ENCODE data around the gene TTC33.

Gene TTC33

GRCh38 chr5:40560474-40561110, 195.2 kb downstream of the TTC33 start:
- no peak for FAIRE-seq

DNA sequence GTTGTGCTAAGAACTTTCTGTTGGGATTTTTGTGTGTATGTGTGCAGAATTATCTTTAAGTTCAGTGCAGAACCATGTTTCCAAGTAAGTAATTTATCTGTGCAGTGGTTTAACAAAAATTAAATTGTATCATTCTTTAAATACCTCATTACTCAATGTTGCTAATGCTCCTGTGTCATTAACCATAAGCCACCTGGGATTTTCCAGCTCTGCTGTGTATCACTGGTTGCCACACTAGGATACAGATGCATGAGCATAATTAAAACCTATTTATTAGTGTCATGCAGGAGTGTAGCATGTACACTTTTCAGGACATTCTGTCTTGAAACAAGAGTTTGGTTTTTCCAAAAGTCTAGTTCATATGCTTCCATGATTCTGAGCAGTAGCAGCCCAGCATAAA, 196.5 kb downstream of the TTC33 start:
- no peak for FAIRE-seq

GRCh38 chr5:40557501-40557900, 198.3 kb downstream of the TTC33 start:
- FAIRE-seq = no peak

DNA sequence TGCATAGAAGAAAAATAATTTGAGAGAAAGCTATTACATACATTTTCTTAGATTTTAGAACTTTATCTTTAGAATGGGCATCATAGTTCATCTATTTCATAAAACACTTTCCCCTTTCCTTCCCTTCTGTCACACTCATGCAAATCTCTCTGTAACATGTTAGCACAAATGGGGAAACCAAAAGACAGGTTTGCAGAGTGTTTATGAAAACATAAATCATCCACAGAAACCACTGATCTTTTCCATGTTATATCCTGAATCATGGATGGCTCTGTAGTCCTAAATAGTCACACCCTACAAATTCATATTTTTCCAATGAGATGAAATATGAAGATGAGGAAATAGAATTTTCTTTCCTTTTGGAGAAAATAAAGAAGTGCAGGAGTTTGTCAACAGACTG, 198.9 kb downstream of the TTC33 start:
- FAIRE-seq = no peak

DNA sequence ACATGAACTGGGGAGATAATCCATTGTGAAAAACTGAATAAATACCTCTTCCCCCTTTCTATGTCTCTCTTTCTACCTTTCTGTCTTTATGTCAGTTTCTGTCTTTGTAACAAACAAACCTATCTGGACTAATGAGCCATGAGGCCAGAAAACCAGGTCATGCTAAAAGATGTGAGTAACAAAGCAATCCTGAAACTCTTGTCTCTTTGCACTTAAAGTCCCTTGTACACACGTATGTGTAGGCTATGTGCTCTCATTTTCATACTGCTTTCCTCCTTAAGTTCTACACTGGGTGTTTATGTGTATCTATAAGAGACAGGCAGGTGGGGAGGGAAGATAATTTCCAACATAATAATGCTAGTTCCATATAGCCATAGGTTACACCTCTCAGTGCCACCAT, 199.9 kb downstream of the TTC33 start:
- no peak for FAIRE-seq

DNA sequence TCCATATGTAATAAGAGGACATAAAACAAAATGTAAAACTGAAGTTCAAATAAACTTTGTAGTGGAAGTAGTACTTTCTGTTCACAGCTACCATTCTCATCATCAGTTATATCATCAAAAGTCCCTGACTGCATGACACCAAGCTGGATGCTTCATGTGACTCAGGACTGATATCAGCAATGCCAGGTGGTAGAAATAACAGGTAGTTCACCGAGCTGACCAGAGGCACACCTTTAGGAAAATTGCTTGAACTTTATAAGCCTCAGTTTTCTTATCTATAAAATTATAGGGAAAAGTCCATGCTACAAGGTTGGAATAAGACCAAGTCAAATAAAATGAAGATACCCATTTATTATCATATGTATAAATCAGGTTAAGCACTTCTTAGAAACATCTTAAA, 200.9 kb downstream of the TTC33 start:
- FAIRE-seq = no peak

DNA sequence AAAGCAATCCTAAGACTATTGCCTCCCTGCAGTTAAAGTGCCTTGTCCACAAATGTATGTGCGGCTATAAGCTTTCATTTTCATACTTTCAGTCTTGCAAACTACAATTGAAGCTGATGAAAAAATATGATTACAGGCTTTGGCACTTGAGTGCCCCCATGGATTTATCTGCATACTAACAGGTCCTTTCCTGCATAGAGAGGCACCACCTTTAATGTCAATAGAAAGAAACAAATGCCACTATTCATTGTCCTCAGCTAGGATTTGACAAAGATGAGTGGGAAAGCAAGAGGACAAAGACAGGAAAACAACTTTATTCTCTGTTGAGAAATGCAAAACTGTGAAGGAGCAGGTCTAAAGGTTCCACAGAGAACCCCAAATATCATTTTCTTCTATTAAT, 201.7 kb downstream of the TTC33 start:
- FAIRE-seq = no peak

- FAIRE-seq = no peak
Observed at GRCh38 chr5:40552981-40553380, 202.8 kb downstream of the TTC33 start.

GRCh38 chr5:40551496-40552491, 204.0 kb downstream of the TTC33 start:
- no peak for FAIRE-seq

DNA sequence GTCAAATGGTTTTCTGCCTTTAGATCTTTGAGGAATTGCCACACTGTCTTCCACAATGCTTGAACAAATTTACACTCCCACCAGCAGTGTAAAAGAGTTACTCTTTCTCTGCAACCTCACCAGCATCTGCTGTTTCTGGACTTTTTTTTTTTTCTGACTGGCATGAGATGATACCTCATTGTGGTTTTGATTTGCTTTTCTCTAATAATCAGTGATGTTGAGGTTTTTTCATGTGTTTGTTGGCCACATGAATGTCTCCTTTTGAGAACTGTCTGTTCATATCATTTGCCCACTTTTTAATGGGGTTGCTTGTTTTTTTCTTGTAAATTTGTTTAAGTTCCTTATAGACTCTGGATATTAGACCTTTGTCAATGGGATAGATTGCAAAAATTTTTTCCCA, 205.3 kb downstream of the TTC33 start:
- no peak for FAIRE-seq

- no peak for FAIRE-seq
Observed at GRCh38 chr5:40549616-40550015, 206.1 kb downstream of the TTC33 start.

DNA sequence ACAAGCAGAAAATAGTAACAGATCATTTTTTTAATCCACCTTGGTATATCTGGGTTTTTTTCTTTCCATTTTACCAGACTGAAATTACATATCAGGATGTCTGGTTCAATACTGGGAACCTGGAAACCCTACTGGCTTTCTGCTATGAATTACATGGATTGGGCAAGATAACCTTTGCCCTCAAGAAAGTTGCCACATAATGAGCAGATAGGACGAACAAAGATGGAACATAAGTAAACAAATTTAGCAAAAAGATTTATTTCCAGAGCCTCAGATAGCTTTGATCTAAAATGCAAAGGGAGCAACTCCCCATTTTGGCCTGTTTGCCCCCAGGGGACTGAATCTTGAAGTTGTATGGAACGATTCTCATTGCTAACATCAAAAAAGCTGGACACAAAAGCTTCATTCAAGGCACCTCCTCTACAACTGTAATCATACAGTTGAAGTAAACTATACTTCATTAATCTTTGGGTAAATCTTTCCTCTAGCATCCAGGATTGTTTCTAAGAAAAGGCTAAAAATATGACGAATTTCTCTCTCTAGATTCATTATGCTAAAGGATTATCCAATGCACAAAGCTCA, 207.7 kb downstream of the TTC33 start:
- no peak for FAIRE-seq

DNA sequence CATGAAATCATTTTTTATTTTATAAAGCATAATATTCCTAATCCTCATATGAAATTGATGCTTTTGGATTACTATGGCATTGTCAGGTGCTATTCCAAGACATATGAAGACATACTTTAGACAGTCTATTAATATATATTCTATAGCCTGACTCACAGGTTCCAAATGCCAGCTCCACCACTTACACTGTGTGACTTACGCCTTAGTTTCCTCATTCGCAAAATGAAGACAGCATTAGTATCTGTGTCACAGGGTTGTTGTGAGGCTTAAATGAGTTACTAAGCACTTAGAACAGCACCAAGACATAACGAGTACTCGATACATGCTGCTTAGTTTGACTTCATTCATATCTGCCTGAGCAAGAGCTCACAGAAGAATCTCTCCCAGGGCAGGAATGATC, 208.2 kb downstream of the TTC33 start:
- FAIRE-seq = no peak

DNA sequence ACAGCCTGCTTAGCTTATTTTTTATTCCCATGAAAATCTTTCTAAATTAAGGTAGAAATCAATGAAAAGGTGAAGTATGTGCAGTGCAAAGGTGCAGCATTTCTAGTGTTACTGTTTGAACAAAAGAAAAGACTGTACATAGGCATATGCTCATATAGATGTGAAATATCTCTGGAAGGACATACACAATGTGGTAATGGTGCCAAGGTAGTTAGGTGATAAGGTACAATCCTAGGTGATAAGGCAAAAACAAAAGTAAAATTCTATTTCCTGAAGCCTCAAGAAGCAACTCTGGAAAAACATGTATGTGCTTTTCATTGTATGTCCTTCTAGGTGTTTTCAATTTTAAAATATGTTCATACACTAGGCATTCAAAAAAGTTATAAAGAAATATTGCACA, 215.5 kb downstream of the TTC33 start:
- FAIRE-seq = peak; percentile 5

DNA sequence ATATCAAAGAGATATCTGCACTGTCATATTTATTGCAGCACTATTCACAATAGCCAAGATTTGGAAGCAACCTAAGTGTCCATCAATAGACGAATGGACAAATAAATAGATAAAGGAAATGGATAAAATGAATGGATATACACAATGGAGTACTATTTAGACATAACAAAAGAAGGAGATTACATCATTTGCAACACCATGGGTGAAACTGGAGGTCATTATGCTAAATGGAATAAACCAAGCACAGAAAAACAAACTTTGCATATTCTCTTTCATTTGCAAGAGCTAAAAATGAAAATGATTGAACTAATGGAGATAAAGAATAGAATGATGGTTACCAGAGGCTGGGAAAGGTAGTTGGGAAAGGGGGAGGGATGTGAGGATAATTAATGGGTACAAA, 231.1 kb downstream of the TTC33 start:
- FAIRE-seq = no peak

GRCh38 chr5:40521925-40522324, 233.8 kb downstream of the TTC33 start:
- FAIRE-seq = no peak

DNA sequence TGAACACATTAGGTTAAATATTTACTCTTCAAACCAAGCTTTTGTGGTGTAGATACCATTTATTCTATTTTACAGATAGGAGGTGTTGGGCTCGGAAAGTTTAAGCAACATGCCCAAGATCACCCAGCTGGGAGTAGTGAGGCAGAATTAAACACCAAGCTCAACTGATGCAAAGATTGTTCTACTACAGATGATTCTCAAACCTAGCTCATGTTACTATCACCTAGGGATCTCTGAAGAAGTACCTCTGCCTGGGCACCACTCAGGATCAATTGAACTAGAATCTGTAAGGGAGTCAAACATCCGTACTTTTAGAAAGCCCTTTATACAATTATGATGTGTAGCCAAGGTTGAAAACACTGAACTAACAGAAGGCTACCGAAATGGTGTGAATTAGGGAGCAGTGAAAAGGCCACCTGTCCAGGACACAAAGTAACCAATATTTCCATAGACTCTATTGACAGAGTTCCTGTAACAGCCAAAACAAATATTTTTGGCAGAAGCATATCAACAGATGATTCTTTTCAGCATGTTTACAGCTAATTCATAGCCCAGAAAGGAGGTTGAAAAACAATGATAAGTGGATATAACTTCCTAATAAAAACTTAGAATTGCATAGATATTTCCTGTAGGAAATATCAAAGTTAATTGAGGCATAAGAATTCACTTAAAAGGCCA, 234.5 kb downstream of the TTC33 start:
- no peak for FAIRE-seq

DNA sequence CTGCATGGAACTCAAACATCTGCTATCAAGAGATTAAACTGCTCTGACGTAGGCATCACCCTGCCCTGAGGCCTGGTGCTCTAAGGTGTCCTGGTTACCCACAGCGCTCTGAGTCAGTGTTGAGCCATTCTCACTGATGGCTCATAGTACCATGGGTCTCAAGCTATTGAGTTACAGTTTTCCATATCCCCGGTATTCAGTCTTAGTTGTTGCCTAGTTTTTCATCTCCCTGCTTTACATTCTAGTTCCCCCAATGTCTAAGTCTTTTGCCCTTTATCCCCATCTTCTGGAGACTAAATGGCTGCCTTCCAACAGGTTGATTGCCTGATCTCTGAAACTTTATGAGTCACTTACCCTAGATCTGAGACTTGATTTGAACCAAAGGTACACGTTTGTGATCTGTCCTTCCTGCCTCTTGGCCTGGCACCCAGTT, 237.3 kb downstream of the TTC33 start:
- FAIRE-seq = no peak

GRCh38 chr5:40515476-40515875, 240.3 kb downstream of the TTC33 start:
- FAIRE-seq = no peak

GRCh38 chr5:40514976-40515375, 240.8 kb downstream of the TTC33 start:
- FAIRE-seq = no peak

DNA sequence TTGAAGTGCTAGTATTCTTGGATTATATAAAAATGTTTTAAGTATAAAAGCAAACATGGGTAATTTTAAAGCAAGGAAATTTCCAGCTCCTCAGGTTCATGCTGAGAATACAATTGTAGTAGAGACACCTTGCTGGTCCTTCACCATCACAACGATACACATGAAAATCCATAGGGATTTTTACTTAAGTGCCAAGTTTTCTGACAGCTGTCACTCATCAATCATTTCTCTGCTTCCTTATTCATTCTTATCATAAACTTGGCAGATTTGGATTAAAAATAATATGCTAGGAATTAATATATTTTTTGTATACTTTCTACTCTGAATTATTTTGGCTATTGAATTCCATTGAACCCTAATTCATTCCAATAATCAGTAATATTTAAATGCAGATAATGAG, 244.0 kb downstream of the TTC33 start:
- no peak for FAIRE-seq

DNA sequence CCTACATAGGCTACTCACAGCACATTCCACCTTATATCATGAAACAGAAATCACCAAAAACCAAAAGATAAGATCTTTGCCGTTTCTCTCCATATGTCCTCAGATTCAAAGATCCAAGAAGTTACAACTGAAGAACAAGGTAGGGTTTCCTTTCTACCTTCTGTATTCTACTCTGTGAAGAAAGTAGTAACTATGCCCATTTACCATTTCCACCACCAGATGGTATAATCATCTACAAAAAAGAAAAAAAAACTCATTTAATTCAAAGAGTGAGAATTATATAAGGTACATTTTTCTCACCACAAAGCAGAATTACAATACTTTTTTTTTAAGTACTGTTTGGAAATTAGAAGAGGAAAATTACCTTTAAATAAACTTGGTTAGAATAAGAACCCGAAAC, 248.7 kb downstream of the TTC33 start:
- FAIRE-seq = no peak

DNA sequence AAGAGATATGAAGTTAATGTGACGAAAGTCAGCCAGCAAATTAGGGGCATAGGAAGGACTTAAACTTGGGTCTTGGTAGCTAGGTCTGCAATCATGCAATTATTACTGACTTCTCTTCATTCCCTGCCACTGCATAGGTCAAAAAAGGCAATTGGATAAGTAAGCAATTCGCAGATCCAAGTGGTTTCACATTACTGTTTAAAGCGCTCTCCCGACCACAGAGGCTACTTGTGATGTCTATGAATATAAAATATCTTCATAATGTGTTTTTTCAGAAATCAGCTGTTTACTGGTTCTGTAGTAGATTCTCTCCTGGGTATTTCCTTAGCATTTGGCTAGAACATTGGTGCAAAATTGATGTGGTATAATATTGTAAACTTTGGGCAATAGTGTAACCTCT, 250.7 kb downstream of the TTC33 start:
- no peak for FAIRE-seq
